GM21529 (cell line): ENCODE measurements around the gene HOXB2.
"Not testable (repeated sequence)": the region's sequence is repeated elsewhere in the genome, so short reads cannot be mapped to it uniquely, and the experiment has no call there.

Source experiments
- ATAC-seq: cut with Tn5 transposase; IDR thresholded peaks from one replicate; pipeline ENCODE4 v1.9.1; 2021; ENCODE audit not compliant: unreplicated experiment

Gene HOXB2

GRCh38 chr17:48542114-48542656, 2.7 kb downstream of the HOXB2 start:
- ATAC-seq, result no peak

- no peak for ATAC-seq
Measured at GRCh38 chr17:48541577-48542113, 3.3 kb downstream of the HOXB2 start.

- no peak for ATAC-seq
Measured at GRCh38 chr17:48541036-48541576, 3.8 kb downstream of the HOXB2 start.

- no peak for ATAC-seq
Measured at GRCh38 chr17:48540213-48540612, 4.7 kb downstream of the HOXB2 start.

- no peak for ATAC-seq
Measured at GRCh38 chr17:48539177-48539576, 5.7 kb downstream of the HOXB2 start.

- ATAC-seq, result no peak
Measured at GRCh38 chr17:48537316-48537715, 7.6 kb downstream of the HOXB2 start.

GRCh38 chr17:48535793-48536559, 8.9 kb downstream of the HOXB2 start:
- not testable (repeated sequence) for ATAC-seq

GRCh38 chr17:48532261-48532660, 12.6 kb downstream of the HOXB2 start:
- no peak for ATAC-seq

GRCh38 chr17:48530887-48531272, 14.0 kb downstream of the HOXB2 start, which contains the start of gene HOXB1:
Gene HOXB1 (minus strand): TSS chr17:48531011. CDS start chr17:48530904, 107 bp downstream.
- ATAC-seq, result no peak

- no peak for ATAC-seq
Measured at GRCh38 chr17:48530208-48530886, 14.6 kb downstream of the HOXB2 start.

- no peak for ATAC-seq
Measured at GRCh38 chr17:48529683-48530009, 15.3 kb downstream of the HOXB2 start.

- ATAC-seq, result no peak
Measured at GRCh38 chr17:48528936-48529682, 15.8 kb downstream of the HOXB2 start.

GRCh38 chr17:48528153-48528935, 16.6 kb downstream of the HOXB2 start:
- ATAC-seq, result no peak

GRCh38 chr17:48527547-48527932, 17.4 kb downstream of the HOXB2 start:
- ATAC-seq, result no peak

- ATAC-seq, result no peak
Measured at GRCh38 chr17:48526608-48527546, 18.0 kb downstream of the HOXB2 start.

GRCh38 chr17:48523010-48523409, 21.9 kb downstream of the HOXB2 start:
- ATAC-seq, result no peak

GRCh38 chr17:48522031-48522653, 22.8 kb downstream of the HOXB2 start:
- ATAC-seq, result no peak

- no peak for ATAC-seq
Measured at GRCh38 chr17:48520631-48521079, 24.3 kb downstream of the HOXB2 start.

GRCh38 chr17:48519427-48519826, 25.5 kb downstream of the HOXB2 start:
- no peak for ATAC-seq
